Measurements from ENCODE around the gene SPATA13. TPM values are rescaled to one million over a fixed set of nuclear protein-coding genes. Genes with fewer than 3 reads are reported as not detected.

The SPATA13 gene
- total and polyA plus RNA-seq, 2 experiments from 2014 or later: 12.4 to 19.4 TPM

DNA sequence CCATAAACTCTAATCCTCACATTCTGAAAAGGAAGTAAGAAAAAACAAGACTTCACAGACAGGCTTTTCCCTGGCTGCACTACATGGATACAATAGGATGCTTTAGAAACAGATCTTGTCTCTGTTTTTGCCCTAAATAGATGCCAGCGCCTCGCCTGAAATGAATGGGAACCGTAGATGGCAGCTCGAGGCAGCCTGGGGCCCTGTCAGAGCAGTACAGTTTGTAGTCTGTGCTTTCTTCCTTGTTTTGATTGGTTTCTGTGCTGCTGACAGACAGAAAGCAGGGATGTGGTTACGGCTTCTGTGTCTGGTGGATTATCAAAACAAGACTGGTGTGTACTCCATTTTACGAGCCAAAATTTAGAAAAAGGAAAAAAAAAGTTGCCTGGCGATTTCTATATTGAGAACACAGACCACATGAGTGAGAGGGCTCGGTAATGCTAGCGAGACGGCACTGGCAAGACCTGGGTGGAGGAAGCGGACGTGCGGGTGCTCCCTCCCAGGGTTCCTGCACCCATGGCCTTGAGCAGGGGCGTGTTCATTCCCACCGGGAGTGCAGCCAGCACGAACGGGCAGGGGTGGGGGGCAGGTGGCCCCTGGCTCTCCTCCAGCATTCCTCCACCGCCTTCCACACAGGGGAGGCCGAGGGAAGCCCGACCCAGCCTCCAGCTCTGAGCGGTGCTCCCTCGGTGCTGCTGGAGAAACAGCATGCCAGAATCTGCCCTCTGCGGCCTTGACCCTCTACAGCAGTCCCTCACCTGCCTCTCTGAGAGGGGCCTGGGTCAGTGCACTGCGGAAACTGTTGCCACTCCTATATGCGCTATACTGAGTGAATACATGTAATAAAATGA is 111.3 kb downstream of the SPATA13 start:
- Histone ChIP-seq H3K27ac (peak overlapping the region; percentile 21), H3K79me2 (no peaks in the 10 kb centered on the region), H2AFZ (peak overlapping the region; percentile 4), H3K9me3 (ENCODE audit: low read depth) (no peaks in the 10 kb centered on the region), H3K9me2 (replicated peaks; ENCODE audit: insufficient read depth) (no peaks in the 10 kb centered on the region), H3K4me1 (ENCODE audit: insufficient read depth) (peaks cover 28% of the 10 kb centered on the region), H4K20me1 (ENCODE audit: insufficient read depth, poor library complexity, severe bottlenecking) (no peaks in the 10 kb centered on the region), H3K36me3 (replicated peaks; ENCODE audit: insufficient read depth, low read depth) (no peaks in the 10 kb centered on the region), H3K4me2 (peak overlapping the region; percentile 65), H3K27me3 (no peaks in the 10 kb centered on the region), H3K4me3 (no peak overlapping the region)
- 38% methylated on average over 24 of the region's 25 CpGs for WGBS (ENCODE audit: low lambda C conversion rate, missing lambda C conversion rate)
- TF ChIP-seq EZH2 (IDR thresholded peaks at IDR 0.05; ENCODE audit: borderline replicate concordance) (no peak), EZH2phosphoT487 (IDR thresholded peaks at IDR 0.05; ENCODE audit: low read depth, severe bottlenecking, unreplicated experiment) (no peak)
- TF ChIP-seq, protein P1, sequence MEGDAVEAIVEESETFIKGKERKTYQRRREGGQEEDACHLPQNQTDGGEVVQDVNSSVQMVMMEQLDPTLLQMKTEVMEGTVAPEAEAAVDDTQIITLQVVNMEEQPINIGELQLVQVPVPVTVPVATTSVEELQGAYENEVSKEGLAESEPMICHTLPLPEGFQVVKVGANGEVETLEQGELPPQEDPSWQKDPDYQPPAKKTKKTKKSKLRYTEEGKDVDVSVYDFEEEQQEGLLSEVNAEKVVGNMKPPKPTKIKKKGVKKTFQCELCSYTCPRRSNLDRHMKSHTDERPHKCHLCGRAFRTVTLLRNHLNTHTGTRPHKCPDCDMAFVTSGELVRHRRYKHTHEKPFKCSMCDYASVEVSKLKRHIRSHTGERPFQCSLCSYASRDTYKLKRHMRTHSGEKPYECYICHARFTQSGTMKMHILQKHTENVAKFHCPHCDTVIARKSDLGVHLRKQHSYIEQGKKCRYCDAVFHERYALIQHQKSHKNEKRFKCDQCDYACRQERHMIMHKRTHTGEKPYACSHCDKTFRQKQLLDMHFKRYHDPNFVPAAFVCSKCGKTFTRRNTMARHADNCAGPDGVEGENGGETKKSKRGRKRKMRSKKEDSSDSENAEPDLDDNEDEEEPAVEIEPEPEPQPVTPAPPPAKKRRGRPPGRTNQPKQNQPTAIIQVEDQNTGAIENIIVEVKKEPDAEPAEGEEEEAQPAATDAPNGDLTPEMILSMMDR (IDR thresholded peaks at IDR 0.05; ENCODE audit: poor library complexity): no peak
- DNase-seq (ENCODE audit: low spot score): peak; percentile 44

DNA sequence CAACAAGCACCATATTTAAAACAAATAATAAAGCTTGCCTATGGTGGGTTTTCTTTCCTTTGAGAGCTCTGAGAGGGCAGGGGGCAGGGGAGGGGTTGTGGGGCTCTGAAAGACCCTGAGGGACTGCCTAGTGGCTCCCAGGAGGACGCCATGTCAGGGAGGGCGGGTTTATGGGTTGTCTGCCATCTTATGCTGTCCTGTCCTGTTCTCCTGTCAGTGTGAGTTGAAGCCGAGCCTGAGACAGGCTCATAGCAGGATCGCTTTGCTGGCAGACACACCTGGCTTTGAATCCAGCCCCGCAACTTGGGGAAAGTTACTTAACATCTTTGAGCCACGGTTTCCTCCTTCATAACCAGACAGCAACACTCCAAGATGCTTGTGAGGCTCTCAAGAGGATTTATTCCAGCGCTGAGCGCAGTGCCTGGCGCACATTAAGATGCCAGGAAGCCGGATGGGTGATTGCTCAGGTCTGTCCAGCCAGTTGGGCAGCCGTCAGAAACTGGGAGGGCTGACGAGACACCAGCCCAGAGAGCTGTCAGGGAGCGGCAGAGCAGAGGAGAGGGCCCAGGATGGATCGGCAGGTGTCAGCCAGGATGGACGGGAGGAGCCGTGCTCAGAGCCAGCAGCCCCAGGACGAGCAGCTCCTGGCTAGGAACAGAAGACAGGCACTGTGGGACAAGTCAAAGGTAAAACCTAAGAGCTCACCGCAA is 112.1 kb downstream of the SPATA13 start:
- WGBS (ENCODE audit: low lambda C conversion rate, missing lambda C conversion rate): 80% methylated on average over 17 of the region's 18 CpGs
- Histone ChIP-seq H3K27ac (peak overlapping the region; percentile 21), H3K4me2 (peak overlapping the region; percentile 65), H3K79me2 (no peaks in the 10 kb centered on the region), H3K4me1 (ENCODE audit: insufficient read depth) (peaks cover 28% of the 10 kb centered on the region), H3K27me3 (no peaks in the 10 kb centered on the region), H3K9me2 (replicated peaks; ENCODE audit: insufficient read depth) (no peaks in the 10 kb centered on the region), H2AFZ (peak overlapping the region; percentile 4), H3K36me3 (replicated peaks; ENCODE audit: insufficient read depth, low read depth) (no peaks in the 10 kb centered on the region), H3K4me3 (no peak overlapping the region), H4K20me1 (ENCODE audit: insufficient read depth, poor library complexity, severe bottlenecking) (no peaks in the 10 kb centered on the region), H3K9me3 (ENCODE audit: low read depth) (no peaks in the 10 kb centered on the region)
- TF ChIP-seq, protein P1 (IDR thresholded peaks at IDR 0.05; ENCODE audit: poor library complexity): no peak
- no peak for TF ChIP-seq EZH2 (IDR thresholded peaks at IDR 0.05; ENCODE audit: borderline replicate concordance)
- TF ChIP-seq EZH2phosphoT487 (IDR thresholded peaks at IDR 0.05; ENCODE audit: low read depth, severe bottlenecking, unreplicated experiment): no peak
- no peak for DNase-seq (ENCODE audit: low spot score)

DNA sequence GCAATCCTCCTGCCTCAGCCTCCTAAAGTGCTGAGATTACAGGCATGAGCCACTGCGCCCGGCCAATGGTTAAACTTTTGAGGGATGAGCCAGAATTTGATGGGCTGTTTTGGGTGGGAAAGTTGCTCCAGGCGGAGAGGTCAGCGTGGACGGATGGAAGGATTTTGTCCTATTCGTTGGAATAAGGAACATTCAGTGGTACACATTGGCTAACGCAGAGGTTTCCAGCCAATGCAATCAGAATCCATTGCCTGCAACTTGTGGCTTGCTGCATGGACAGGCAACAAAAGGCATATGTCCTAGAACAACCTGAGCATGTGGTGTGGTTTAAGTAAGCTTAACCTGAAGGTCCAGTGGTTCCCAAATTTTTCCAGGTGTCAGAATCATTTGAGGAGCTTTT is 113.4 kb downstream of the SPATA13 start:
- no peaks in the 10 kb centered on the region for H3K9me2 ChIP-seq (replicated peaks; ENCODE audit: insufficient read depth)
- no peaks in the 10 kb centered on the region for H3K27me3 ChIP-seq
- no peak overlapping the region for H2AFZ ChIP-seq
- TF ChIP-seq EZH2 (IDR thresholded peaks at IDR 0.05; ENCODE audit: borderline replicate concordance): no peak
- no peak for TF ChIP-seq EZH2phosphoT487 (IDR thresholded peaks at IDR 0.05; ENCODE audit: low read depth, severe bottlenecking, unreplicated experiment)
- TF ChIP-seq, protein P1 (IDR thresholded peaks at IDR 0.05; ENCODE audit: poor library complexity): no peak
- WGBS (ENCODE audit: low lambda C conversion rate, missing lambda C conversion rate): over 99% methylated on average over 7 of the region's 7 CpGs
- no peaks in the 10 kb centered on the region for H3K79me2 ChIP-seq
- peaks cover 28% of the 10 kb centered on the region for H3K4me1 ChIP-seq (ENCODE audit: insufficient read depth)
- H3K4me2 ChIP-seq: no peak overlapping the region
- no peaks in the 10 kb centered on the region for H3K9me3 ChIP-seq (ENCODE audit: low read depth)
- no peaks in the 10 kb centered on the region for H4K20me1 ChIP-seq (ENCODE audit: insufficient read depth, poor library complexity, severe bottlenecking)
- no peak overlapping the region for H3K27ac ChIP-seq
- no peak for DNase-seq (ENCODE audit: low spot score)
- H3K36me3 ChIP-seq (replicated peaks; ENCODE audit: insufficient read depth, low read depth): no peaks in the 10 kb centered on the region
- H3K4me3 ChIP-seq: no peak overlapping the region
